HEK293 (cell line): ENCODE data around the gene CEP41.

ENCODE experiments used
- CTCF ChIA-PET: fragments of 350-600 bp; formaldehyde crosslinking; extraction: SDS; loops from one replicate; lab custom pipeline; 2021; ENCODE audit warnings: antibody characterized with exemption; lab: Yijun Ruan, JAX
- POLR2A ChIA-PET: fragments of 300-600 bp; formaldehyde crosslinking; extraction: SDS; loops from one replicate; lab custom pipeline; 2020; ENCODE audit warnings: antibody characterized with exemption, inconsistent platforms; lab: Yijun Ruan, JAX
- H3K27ac ChIP-seq: fragments of 200-500 bp; sonication (Bioruptor generic); 2 replicates; pipeline ENCODE4 v1.5.1; 2014; ENCODE audit warnings: low read depth, low read length, control low read depth, inconsistent platforms; ENCODE audit errors: extremely low read depth
- H3K36me3 ChIP-seq, 2 experiments: fragments of 200-500 bp in 1 of 2; sonication (Bioruptor generic) in 1 of 2; 1 replicate in 1 of 2; 2 replicates in 1 of 2; pipeline ENCODE4 v1.5.1; 2014 to 2017; ENCODE audit warnings: inconsistent platforms in 2 of 2, low read length in 2 of 2; ENCODE audit not compliant: control insufficient read depth in 2 of 2, insufficient read depth in 1 of 2
- H3K4me1 ChIP-seq: fragments of 200-500 bp; sonication (Bioruptor generic); 2 replicates; pipeline ENCODE4 v1.5.1; 2014; ENCODE audit warnings: mild to moderate bottlenecking, low read length, inconsistent platforms; ENCODE audit not compliant: control insufficient read depth, insufficient read depth
- H3K4me3 ChIP-seq: 2 replicates; pipeline ENCODE4 v1.5.1; 2011; ENCODE audit warnings: low read depth, mild to moderate bottlenecking, control low read depth, low read length, moderate library complexity
- H3K9me3 ChIP-seq: fragments of 200-500 bp; sonication (Bioruptor generic); 2 replicates; pipeline ENCODE4 v1.5.1; 2014; ENCODE audit warnings: low read depth, low read length, inconsistent platforms; ENCODE audit not compliant: control insufficient read depth, insufficient read depth
- GLI2 ChIP-seq: fragments of 450-650 bp; formaldehyde crosslinking; IDR thresholded peaks from 2 replicates; pipeline ENCODE4; 2017; ENCODE audit warnings: missing biosample characterization, missing genetic modification characterization, low read depth, borderline replicate concordance
- GLIS2 ChIP-seq: fragments of 450-650 bp; formaldehyde crosslinking; IDR thresholded peaks from 2 replicates; pipeline ENCODE4 v1.5.1; 2016; ENCODE audit warnings: missing biosample characterization, missing genetic modification characterization
- HIC1 ChIP-seq: fragments of 450-650 bp; formaldehyde crosslinking; IDR thresholded peaks from 2 replicates; pipeline ENCODE4 v1.5.1; 2016; ENCODE audit warnings: missing biosample characterization, missing genetic modification characterization
- HOXA7 ChIP-seq: sonication (generic); formaldehyde crosslinking; IDR thresholded peaks from 2 replicates; pipeline ENCODE4 v1.8.1; 2022; ENCODE audit warnings: missing genetic modification reagents, borderline replicate concordance
- PBX3 ChIP-seq: sonication (generic); formaldehyde crosslinking; IDR thresholded peaks from 2 replicates; pipeline ENCODE4 v1.8.1; 2022; ENCODE audit warnings: mild to moderate bottlenecking, moderate library complexity, missing genetic modification reagents
- SP3 ChIP-seq: fragments of 450-650 bp; formaldehyde crosslinking; IDR thresholded peaks from 2 replicates; pipeline ENCODE4 v1.5.1; 2016; ENCODE audit warnings: missing biosample characterization, missing genetic modification characterization
- SP7 ChIP-seq: fragments of 450-650 bp; formaldehyde crosslinking; IDR thresholded peaks from 2 replicates; pipeline ENCODE4 v1.5.1; 2016; ENCODE audit warnings: missing biosample characterization, missing genetic modification characterization
- TRIM28 ChIP-seq: IDR thresholded peaks from 2 replicates; pipeline ENCODE4 v1.6.1; 2011; ENCODE audit warnings: low read length, control low read depth, borderline replicate concordance
- ZBTB1 ChIP-seq: fragments of 450-650 bp; formaldehyde crosslinking; IDR thresholded peaks from 2 replicates; pipeline ENCODE4 v1.5.1; 2016; ENCODE audit warnings: missing biosample characterization, missing genetic modification characterization
- ZBTB7A ChIP-seq: fragments of 450-650 bp; formaldehyde crosslinking; IDR thresholded peaks from 2 replicates; pipeline ENCODE4 v1.5.1; 2016; ENCODE audit warnings: low read depth, missing biosample characterization, missing genetic modification characterization
- ZFP41 ChIP-seq: fragments of 450-650 bp; formaldehyde crosslinking; IDR thresholded peaks from 2 replicates; pipeline ENCODE4 v1.5.1; 2016; ENCODE audit warnings: missing biosample characterization, missing genetic modification characterization, borderline replicate concordance
- ZNF114 ChIP-seq: fragments of 450-650 bp; formaldehyde crosslinking; IDR thresholded peaks from 2 replicates; pipeline ENCODE4 v1.5.0; 2017; ENCODE audit warnings: missing biosample characterization, missing genetic modification characterization
- ZNF133 ChIP-seq: fragments of 450-650 bp; formaldehyde crosslinking; IDR thresholded peaks from 2 replicates; pipeline ENCODE4 v1.5.1; 2016; ENCODE audit warnings: missing biosample characterization, missing genetic modification characterization
- ZNF140 ChIP-seq: fragments of 450-650 bp; formaldehyde crosslinking; IDR thresholded peaks from 2 replicates; pipeline ENCODE4 v1.5.1; 2016; ENCODE audit warnings: missing biosample characterization, missing genetic modification characterization
- ZNF23 ChIP-seq: fragments of 450-650 bp; formaldehyde crosslinking; IDR thresholded peaks from 2 replicates; pipeline ENCODE4 v1.5.1; 2016; ENCODE audit warnings: missing biosample characterization, missing genetic modification characterization, borderline replicate concordance
- ZNF266 ChIP-seq: fragments of 450-650 bp; formaldehyde crosslinking; IDR thresholded peaks from 2 replicates; pipeline ENCODE4 v1.5.1; 2016; ENCODE audit warnings: missing biosample characterization, missing genetic modification characterization, low read depth
- ZNF350 ChIP-seq: fragments of 450-650 bp; formaldehyde crosslinking; IDR thresholded peaks from 2 replicates; pipeline ENCODE4 v1.5.0; 2017; ENCODE audit warnings: missing biosample characterization, mild to moderate bottlenecking, missing genetic modification characterization
- ZNF416 ChIP-seq: fragments of 450-650 bp; formaldehyde crosslinking; IDR thresholded peaks from 2 replicates; pipeline ENCODE4 v1.5.1; 2016; ENCODE audit warnings: missing biosample characterization, missing genetic modification characterization
- ZNF426 ChIP-seq: fragments of 450-650 bp; formaldehyde crosslinking; IDR thresholded peaks from 2 replicates; pipeline ENCODE4 v1.5.1; 2017; ENCODE audit warnings: missing biosample characterization, missing genetic modification characterization, mild to moderate bottlenecking, inconsistent platforms, moderate library complexity
- ZNF433 ChIP-seq: fragments of 450-650 bp; formaldehyde crosslinking; IDR thresholded peaks from 2 replicates; pipeline ENCODE4 v1.5.1; 2016; ENCODE audit warnings: missing biosample characterization, missing genetic modification characterization, low read depth
- ZNF548 ChIP-seq: fragments of 450-650 bp; formaldehyde crosslinking; IDR thresholded peaks from 2 replicates; pipeline ENCODE4 v1.5.1; 2016; ENCODE audit warnings: missing biosample characterization, missing genetic modification characterization
- ZNF560 ChIP-seq: fragments of 450-650 bp; formaldehyde crosslinking; IDR thresholded peaks from 2 replicates; pipeline ENCODE4 v1.5.1; 2017; ENCODE audit warnings: missing biosample characterization, missing genetic modification characterization, borderline replicate concordance
- ZNF585B ChIP-seq: fragments of 450-650 bp; formaldehyde crosslinking; IDR thresholded peaks from 2 replicates; pipeline ENCODE4 v1.5.1; 2016; ENCODE audit warnings: missing biosample characterization, missing genetic modification characterization
- ZNF610 ChIP-seq: fragments of 450-650 bp; formaldehyde crosslinking; IDR thresholded peaks from 2 replicates; pipeline ENCODE4 v1.5.1; 2016; ENCODE audit warnings: missing biosample characterization, missing genetic modification characterization, borderline replicate concordance
- ZNF623 ChIP-seq: fragments of 450-650 bp; formaldehyde crosslinking; IDR thresholded peaks from 2 replicates; pipeline ENCODE4 v1.5.1; 2016; ENCODE audit warnings: missing biosample characterization, missing genetic modification characterization
- ZNF660 ChIP-seq: fragments of 450-650 bp; IDR thresholded peaks from 2 replicates; pipeline ENCODE4 v1.5.1; 2018; ENCODE audit warnings: missing biosample characterization, mild to moderate bottlenecking, missing genetic modification characterization
- ZSCAN16 ChIP-seq: fragments of 450-650 bp; formaldehyde crosslinking; IDR thresholded peaks from 2 replicates; pipeline ENCODE4 v1.5.1; 2016; ENCODE audit warnings: missing biosample characterization, missing genetic modification characterization
- ZSCAN18 ChIP-seq: fragments of 450-650 bp; formaldehyde crosslinking; IDR thresholded peaks from 2 replicates; pipeline ENCODE4 v1.5.1; 2016; ENCODE audit warnings: missing biosample characterization, missing genetic modification characterization

Gene CEP41

GRCh38 chr7:130475776-130476175 lies 35.0 kb upstream of the CEP41 start:
- ChIA-PET POLR2A (no interaction called here), CTCF (interaction anchor here (0.7 kb wide), 1 partner anchor 13 kb away, joined by 4 read pairs; no protein-coding TSS in a partner anchor)
- H3K4me1 ChIP-seq = no peaks in the 10 kb centered on the region
- H3K4me3 ChIP-seq = no peak overlapping the region
- no peak overlapping the region for H3K27ac ChIP-seq
- no peak for TF ChIP-seq SP7 (tag by site-specific recombination)
- TF ChIP-seq ZNF266 = no peak
- TF ChIP-seq ZNF140 = no peak
- TF ChIP-seq ZNF416 = no peak
- no peak for TF ChIP-seq ZNF660 (tag by site-specific recombination)
- no peak for TF ChIP-seq ZNF548 (tag by site-specific recombination)
- TF ChIP-seq ZSCAN18 (tag by site-specific recombination) = no peak
- TF ChIP-seq ZNF133 (tag by site-specific recombination) = no peak
- TF ChIP-seq ZBTB7A (tag by site-specific recombination) = no peak
- no peak for TF ChIP-seq GLI2 (tag by site-specific recombination)
- TF ChIP-seq PBX3 (CRISPR knock-in tag) = no peak
- TF ChIP-seq ZNF23 (tag by site-specific recombination) = no peak
- TF ChIP-seq ZFP41 = no peak
- TF ChIP-seq TRIM28 = no peak
- no peak for TF ChIP-seq ZNF433 (tag by site-specific recombination)
- TF ChIP-seq ZNF623 (tag by site-specific recombination) = no peak
- H3K9me3 ChIP-seq = no peaks in the 10 kb centered on the region
- H3K36me3 ChIP-seq = no peaks in the 10 kb centered on the region

GRCh38 chr7:130473876-130474275 lies 33.1 kb upstream of the CEP41 start:
- ChIA-PET POLR2A (no interaction called here), CTCF (interaction anchor here (0.9 kb wide), 1 partner anchor 13 kb away, joined by 5 read pairs; no protein-coding TSS in a partner anchor)
- Histone ChIP-seq H3K4me3 (no peak overlapping the region), H3K36me3 (no peaks in the 10 kb centered on the region), H3K4me1 (no peaks in the 10 kb centered on the region), H3K9me3 (no peaks in the 10 kb centered on the region), H3K27ac (no peak overlapping the region)
- no peak for TF ChIP-seq ZNF560 (tag by site-specific recombination)

- TF ChIP-seq ZNF610 (tag by site-specific recombination) = no peak
- TF ChIP-seq, all 188 proteins: peak for 0
- no peak overlapping the region for H3K4me3 ChIP-seq
- H3K36me3 ChIP-seq = no peaks in the 10 kb centered on the region
- no peaks in the 10 kb centered on the region for H3K9me3 ChIP-seq
- H3K27ac ChIP-seq = no peak overlapping the region
- ChIA-PET CTCF (interaction anchor here (0.9 kb wide), 1 partner anchor 14 kb away, joined by 5 read pairs; no protein-coding TSS in a partner anchor), POLR2A (no interaction called here)
- H3K4me1 ChIP-seq = no peaks in the 10 kb centered on the region
Observed at GRCh38 chr7:130473289-130473688, 32.5 kb upstream of the CEP41 start.

- no peak for TF ChIP-seq GLIS2
- TF ChIP-seq SP3 (tag by site-specific recombination) = no peak
- TF ChIP-seq ZBTB1 = no peak
- no peak for TF ChIP-seq ZNF426 (tag by site-specific recombination)
- no peak for TF ChIP-seq ZNF350 (tag by site-specific recombination)
- no peak for TF ChIP-seq ZNF585B (tag by site-specific recombination)
- no peak for TF ChIP-seq HIC1
- no peak for TF ChIP-seq ZNF114 (tag by site-specific recombination)
- no peak for TF ChIP-seq ZSCAN16 (tag by site-specific recombination)
- no peak for TF ChIP-seq HOXA7
- H3K4me1 ChIP-seq = no peaks in the 10 kb centered on the region
- CTCF ChIA-PET = no interaction called here
- no peak overlapping the region for H3K4me3 ChIP-seq
- H3K36me3 ChIP-seq = no peaks in the 10 kb centered on the region
- POLR2A ChIA-PET = no interaction called here
- no peaks in the 10 kb centered on the region for H3K9me3 ChIP-seq
- no peak overlapping the region for H3K27ac ChIP-seq
Observed at GRCh38 chr7:130471974-130472373, 31.2 kb upstream of the CEP41 start.
